CD4-positive, alpha-beta T cell treated with Interferon gamma for 1 hour (primary cell): ENCODE results near the gene ASS1.

ENCODE experiments used
- DNase-seq: peaks from one replicate; pipeline ENCODE4 v3.0.0-alpha.2; 2020

Gene ASS1

GRCh38 chr9:130537346-130538050, 92.7 kb downstream of the ASS1 start:
- no peak for DNase-seq

GRCh38 chr9:130539420-130540223, 94.9 kb downstream of the ASS1 start:
- DNase-seq: no peak

GRCh38 chr9:130541533-130541932, 96.8 kb downstream of the ASS1 start:
- no peak for DNase-seq

GRCh38 chr9:130542038-130542437, 97.3 kb downstream of the ASS1 start:
- no peak for DNase-seq

- DNase-seq: no peak
Observed at GRCh38 chr9:130542457-130543228, 97.9 kb downstream of the ASS1 start.

- DNase-seq: no peak
Observed at GRCh38 chr9:130543368-130543767, 98.6 kb downstream of the ASS1 start.

GRCh38 chr9:130543859-130544258, 99.1 kb downstream of the ASS1 start:
- no peak for DNase-seq

- no peak for DNase-seq
Observed at GRCh38 chr9:130544364-130544763, 99.6 kb downstream of the ASS1 start.

GRCh38 chr9:130548103-130548502, 103.3 kb downstream of the ASS1 start:
- no peak for DNase-seq

- DNase-seq: no peak
Observed at GRCh38 chr9:130549093-130549735, 104.5 kb downstream of the ASS1 start.
